ENCODE measurements around the gene HNRNPL.
A peak's percentile ranks its signal among the peaks of the same experiment; 100 is the strongest.
"Not testable (repeated sequence)": the region's sequence is repeated elsewhere in the genome, so short reads cannot be mapped to it uniquely, and the experiment has no call there.

The HNRNPL gene

GRCh38 chr19:38807374-38808098, 42.2 kb downstream of the HNRNPL start:
- H3K27ac ChIP-seq (replicated peaks; ENCODE audit: low read length); H4K8ac ChIP-seq (ENCODE audit: low read depth, low read length); H4K91ac ChIP-seq (ENCODE audit: low read depth, low read length, poor library complexity); H2BK15ac ChIP-seq (ENCODE audit: low read length); H2AFZ ChIP-seq (ENCODE audit: low read length); H3K4me2 ChIP-seq (ENCODE audit: insufficient read depth, low read length, poor library complexity, severe bottlenecking); H3K23ac ChIP-seq (ENCODE audit: low read depth, low read length, poor library complexity); H2BK120ac ChIP-seq (ENCODE audit: low read depth, low read length); H3K18ac ChIP-seq (ENCODE audit: low read length); H3K9me3 ChIP-seq (replicated peaks in 1 of 2; ENCODE audit: control insufficient read depth in 2 of 2, insufficient read depth in 1 of 2, low read depth in 1 of 2, low read length in 2 of 2); DNase-seq (ENCODE audit: low spot score); H2AK5ac ChIP-seq (ENCODE audit: low read depth, low read length); H3K27me3 ChIP-seq (ENCODE audit: control insufficient read depth in 3 of 3, insufficient read depth in 3 of 3, low read depth in 1 of 3, low read length in 3 of 3); H3K4ac ChIP-seq (ENCODE audit: low read length); H2BK12ac ChIP-seq (ENCODE audit: low read length); H3K9ac ChIP-seq (ENCODE audit: low read depth, low read length, poor library complexity); H3K36me3 ChIP-seq (replicated peaks in 1 of 2; ENCODE audit: control insufficient read depth in 2 of 2, insufficient read depth in 2 of 2, low read length in 2 of 2); H2BK5ac ChIP-seq (ENCODE audit: low read length); H3K79me1 ChIP-seq (ENCODE audit: low read depth, low read length); H3K4me3 ChIP-seq (ENCODE audit: low read length in 2 of 2); H3K4me1 ChIP-seq (ENCODE audit: control insufficient read depth in 2 of 2, insufficient read depth in 1 of 2, low read depth in 1 of 2, low read length in 2 of 2); H3K14ac ChIP-seq (ENCODE audit: low read length): not testable (repeated sequence)
- WGBS, 2 donors (ENCODE audit: extremely low coverage in 2 of 2, insufficient read length in 2 of 2, insufficient replicate concordance in 1 of 2), result no CpG with 5 or more reads among the region's 18 CpGs

- H3K4me3 ChIP-seq (ENCODE audit: low read length in 2 of 2), result no peak overlapping the region
- no peak overlapping the region for H2BK12ac ChIP-seq (ENCODE audit: low read length)
- no peak overlapping the region for H2BK5ac ChIP-seq (ENCODE audit: low read length)
- no peaks in the 10 kb centered on the region for H3K79me1 ChIP-seq (ENCODE audit: low read depth, low read length)
- peaks cover 0 to 1% of the 10 kb centered on the region in 2 donors for H3K9me3 ChIP-seq (replicated peaks in 1 of 2; ENCODE audit: control insufficient read depth in 2 of 2, insufficient read depth in 1 of 2, low read depth in 1 of 2, low read length in 2 of 2)
- no peak overlapping the region for H3K14ac ChIP-seq (ENCODE audit: low read length)
- no peak overlapping the region for H3K4me2 ChIP-seq (ENCODE audit: insufficient read depth, low read length, poor library complexity, severe bottlenecking)
- no peak overlapping the region for H3K23ac ChIP-seq (ENCODE audit: low read depth, low read length, poor library complexity)
- no peak overlapping the region for H3K18ac ChIP-seq (ENCODE audit: low read length)
- no peak for DNase-seq (ENCODE audit: low spot score)
- H3K4me1 ChIP-seq (ENCODE audit: control insufficient read depth in 2 of 2, insufficient read depth in 1 of 2, low read depth in 1 of 2, low read length in 2 of 2), result no peaks in the 10 kb centered on the region
- no peak overlapping the region for H3K9ac ChIP-seq (ENCODE audit: low read depth, low read length, poor library complexity)
- H3K27ac ChIP-seq (replicated peaks; ENCODE audit: low read length), result no peak overlapping the region
- H3K4ac ChIP-seq (ENCODE audit: low read length), result no peak overlapping the region
- no peak overlapping the region for H4K91ac ChIP-seq (ENCODE audit: low read depth, low read length, poor library complexity)
- no peak overlapping the region for H4K8ac ChIP-seq (ENCODE audit: low read depth, low read length)
- H2BK120ac ChIP-seq (ENCODE audit: low read depth, low read length), result no peak overlapping the region
- peak overlapping the region; percentile 70 for H2AK5ac ChIP-seq (ENCODE audit: low read depth, low read length)
- no peak overlapping the region for H2BK15ac ChIP-seq (ENCODE audit: low read length)
- H3K27me3 ChIP-seq (ENCODE audit: control insufficient read depth in 3 of 3, insufficient read depth in 3 of 3, low read depth in 1 of 3, low read length in 3 of 3), result no peaks in the 10 kb centered on the region
- no CpG with 5 or more reads among the region's 6 CpGs for WGBS, 2 donors (ENCODE audit: extremely low coverage in 2 of 2, insufficient read length in 2 of 2, insufficient replicate concordance in 1 of 2)
- H3K36me3 ChIP-seq (replicated peaks in 1 of 2; ENCODE audit: control insufficient read depth in 2 of 2, insufficient read depth in 2 of 2, low read length in 2 of 2), result no peaks in the 10 kb centered on the region
- H2AFZ ChIP-seq (ENCODE audit: low read length), result no peak overlapping the region
Observed at GRCh38 chr19:38806371-38806770, 43.4 kb downstream of the HNRNPL start.

GRCh38 chr19:38805180-38805579, 44.6 kb downstream of the HNRNPL start:
- Histone ChIP-seq H3K27me3 (ENCODE audit: control insufficient read depth in 3 of 3, insufficient read depth in 3 of 3, low read depth in 1 of 3, low read length in 3 of 3) (no peaks in the 10 kb centered on the region), H3K27ac (replicated peaks; ENCODE audit: low read length) (no peak overlapping the region), H3K14ac (ENCODE audit: low read length) (no peak overlapping the region), H3K4me1 (ENCODE audit: control insufficient read depth in 2 of 2, insufficient read depth in 1 of 2, low read depth in 1 of 2, low read length in 2 of 2) (no peaks in the 10 kb centered on the region), H3K23ac (ENCODE audit: low read depth, low read length, poor library complexity) (peak overlapping the region; percentile 55), H2BK120ac (ENCODE audit: low read depth, low read length) (no peak overlapping the region), H2BK12ac (ENCODE audit: low read length) (no peak overlapping the region), H3K4me2 (ENCODE audit: insufficient read depth, low read length, poor library complexity, severe bottlenecking) (no peak overlapping the region), H2AK5ac (ENCODE audit: low read depth, low read length) (peak overlapping the region; percentile 93), H3K9ac (ENCODE audit: low read depth, low read length, poor library complexity) (no peak overlapping the region), H3K9me3 (replicated peaks in 1 of 2; ENCODE audit: control insufficient read depth in 2 of 2, insufficient read depth in 1 of 2, low read depth in 1 of 2, low read length in 2 of 2) (peaks cover 0 to 4% of the 10 kb centered on the region in 2 donors), H3K4me3 (ENCODE audit: low read length in 2 of 2) (no peak overlapping the region), H4K8ac (ENCODE audit: low read depth, low read length) (peak overlapping the region; percentile 98), H3K36me3 (replicated peaks in 1 of 2; ENCODE audit: control insufficient read depth in 2 of 2, insufficient read depth in 2 of 2, low read length in 2 of 2) (no peaks in the 10 kb centered on the region), H4K91ac (ENCODE audit: low read depth, low read length, poor library complexity) (no peak overlapping the region), H3K79me1 (ENCODE audit: low read depth, low read length) (no peaks in the 10 kb centered on the region), H3K18ac (ENCODE audit: low read length) (peak overlapping the region; percentile 57), H2AFZ (ENCODE audit: low read length) (no peak overlapping the region), H3K4ac (ENCODE audit: low read length) (peak overlapping the region; percentile 10), H2BK5ac (ENCODE audit: low read length) (no peak overlapping the region), H2BK15ac (ENCODE audit: low read length) (peak overlapping the region; percentile 93)
- DNase-seq (ENCODE audit: low spot score), result no peak
- no CpG with 5 or more reads among the region's 1 CpG for WGBS, 2 donors (ENCODE audit: extremely low coverage in 2 of 2, insufficient read length in 2 of 2, insufficient replicate concordance in 1 of 2)

- H3K4me3 ChIP-seq (ENCODE audit: low read length in 2 of 2), result no peak overlapping the region
- H3K9ac ChIP-seq (ENCODE audit: low read depth, low read length, poor library complexity), result no peak overlapping the region
- no peaks in the 10 kb centered on the region for H3K4me1 ChIP-seq (ENCODE audit: control insufficient read depth in 2 of 2, insufficient read depth in 1 of 2, low read depth in 1 of 2, low read length in 2 of 2)
- no peak overlapping the region for H3K4ac ChIP-seq (ENCODE audit: low read length)
- no peak overlapping the region for H4K91ac ChIP-seq (ENCODE audit: low read depth, low read length, poor library complexity)
- H2AK5ac ChIP-seq (ENCODE audit: low read depth, low read length), result no peak overlapping the region
- no peak overlapping the region for H3K23ac ChIP-seq (ENCODE audit: low read depth, low read length, poor library complexity)
- H3K27me3 ChIP-seq (ENCODE audit: control insufficient read depth in 3 of 3, insufficient read depth in 3 of 3, low read depth in 1 of 3, low read length in 3 of 3), result no peaks in the 10 kb centered on the region
- no peak overlapping the region for H2AFZ ChIP-seq (ENCODE audit: low read length)
- no peak overlapping the region for H2BK120ac ChIP-seq (ENCODE audit: low read depth, low read length)
- no CpG with 5 or more reads among the region's 10 CpGs for WGBS, 2 donors (ENCODE audit: extremely low coverage in 2 of 2, insufficient read length in 2 of 2, insufficient replicate concordance in 1 of 2)
- DNase-seq (ENCODE audit: low spot score), result no peak
- H2BK12ac ChIP-seq (ENCODE audit: low read length), result no peak overlapping the region
- no peak overlapping the region for H3K18ac ChIP-seq (ENCODE audit: low read length)
- H2BK15ac ChIP-seq (ENCODE audit: low read length), result no peak overlapping the region
- no peak overlapping the region for H2BK5ac ChIP-seq (ENCODE audit: low read length)
- peaks cover 0 to 2% of the 10 kb centered on the region in 2 donors for H3K9me3 ChIP-seq (replicated peaks in 1 of 2; ENCODE audit: control insufficient read depth in 2 of 2, insufficient read depth in 1 of 2, low read depth in 1 of 2, low read length in 2 of 2)
- no peak overlapping the region for H4K8ac ChIP-seq (ENCODE audit: low read depth, low read length)
- no peaks in the 10 kb centered on the region for H3K36me3 ChIP-seq (replicated peaks in 1 of 2; ENCODE audit: control insufficient read depth in 2 of 2, insufficient read depth in 2 of 2, low read length in 2 of 2)
- H3K14ac ChIP-seq (ENCODE audit: low read length), result no peak overlapping the region
- H3K4me2 ChIP-seq (ENCODE audit: insufficient read depth, low read length, poor library complexity, severe bottlenecking), result no peak overlapping the region
- no peak overlapping the region for H3K27ac ChIP-seq (replicated peaks; ENCODE audit: low read length)
- H3K79me1 ChIP-seq (ENCODE audit: low read depth, low read length), result no peaks in the 10 kb centered on the region
Observed at GRCh38 chr19:38803543-38803942, 46.2 kb downstream of the HNRNPL start.

Data from neuronal stem cell (in vitro differentiated cells).